GM18520 (cell line): ENCODE measurements around the gene DNER.

Experiments
- ATAC-seq: cut with Tn5 transposase; IDR thresholded peaks from one replicate; pipeline ENCODE4 v1.9.1; 2021; ENCODE audit not compliant: unreplicated experiment

DNER gene

GRCh38 chr2:229673676-229674075, 40.7 kb downstream of the DNER start:
- no peak for ATAC-seq

GRCh38 chr2:229672021-229672420, 42.3 kb downstream of the DNER start:
- ATAC-seq = no peak

GRCh38 chr2:229669841-229670240, 44.5 kb downstream of the DNER start:
- no peak for ATAC-seq

- no peak for ATAC-seq
Observed at GRCh38 chr2:229666811-229667210, 47.5 kb downstream of the DNER start.

GRCh38 chr2:229665158-229665557, 49.2 kb downstream of the DNER start:
- ATAC-seq = no peak

- ATAC-seq = no peak
Observed at GRCh38 chr2:229661478-229661877, 52.9 kb downstream of the DNER start.

GRCh38 chr2:229660951-229661350, 53.4 kb downstream of the DNER start:
- no peak for ATAC-seq

GRCh38 chr2:229660391-229660790, 54.0 kb downstream of the DNER start:
- ATAC-seq = no peak

- no peak for ATAC-seq
Observed at GRCh38 chr2:229658004-229658403, 56.4 kb downstream of the DNER start.

GRCh38 chr2:229654437-229654836, 59.9 kb downstream of the DNER start:
- no peak for ATAC-seq

GRCh38 chr2:229653531-229653930, 60.8 kb downstream of the DNER start:
- ATAC-seq = no peak

GRCh38 chr2:229652796-229653195, 61.6 kb downstream of the DNER start:
- no peak for ATAC-seq

- no peak for ATAC-seq
Observed at GRCh38 chr2:229650901-229651300, 63.5 kb downstream of the DNER start.

GRCh38 chr2:229650059-229650458, 64.3 kb downstream of the DNER start:
- no peak for ATAC-seq

- ATAC-seq = no peak
Observed at GRCh38 chr2:229646186-229646723, 68.1 kb downstream of the DNER start.

GRCh38 chr2:229642371-229642770, 72.0 kb downstream of the DNER start:
- no peak for ATAC-seq

GRCh38 chr2:229641676-229642075, 72.7 kb downstream of the DNER start:
- ATAC-seq = no peak

GRCh38 chr2:229640636-229641035, 73.7 kb downstream of the DNER start:
- ATAC-seq = no peak

GRCh38 chr2:229636571-229636970, 77.8 kb downstream of the DNER start:
- no peak for ATAC-seq

GRCh38 chr2:229635371-229635680, 79.0 kb downstream of the DNER start:
- ATAC-seq = no peak

GRCh38 chr2:229634601-229635370, 79.6 kb downstream of the DNER start:
- ATAC-seq = no peak

GRCh38 chr2:229633556-229633955, 80.8 kb downstream of the DNER start:
- ATAC-seq = no peak

GRCh38 chr2:229629039-229629438, 85.3 kb downstream of the DNER start:
- no peak for ATAC-seq
